T-helper 1 cell treated with Interleukin-12 subunit alpha and Interleukin-12 subunit beta and Interleukin-4 antibody, amounts not matched to agents 30 ng/mL and 1 ng/mL, for 36 hours (primary cell): ENCODE data around the gene BIK. TPM values are rescaled to one million over a fixed set of nuclear protein-coding genes. Genes with fewer than 3 reads are reported as not detected.

Source experiments
- intact Hi-C: fragments of 100-400 bp; cut with micrococcal nuclease; formaldehyde crosslinking; loops from one replicate; pipeline ENCODE4 v1.15.1; 2024
- total RNA-seq: library from RNA; stranded (reverse); gene quantifications from 2 replicates; pipeline ENCODE4 v1.2.3, GENCODE V29; 2022

Gene BIK
- 0.29 and 0.51 TPM in 2 replicates for total RNA-seq

- intact Hi-C loops: loop anchor here (1.0 to 2.0 kb wide), 3 partner anchors 21 to 253 kb away; partner anchors contain the start of genes ARFGAP3 and TTLL1
These were observed at the start of gene BIK for GRCh38 chr22:43110444-43110926. BIK (plus strand) TSS chr22:43110750; CDS start chr22:43124023, 13,273 bp downstream.

GRCh38 chr22:43066134-43066533 lies 44.4 kb upstream of the BIK start:
- intact Hi-C loops: no loop called here

- intact Hi-C loops: no loop called here
These were observed 43.6 kb upstream of the BIK start for GRCh38 chr22:43066844-43067385.

- intact Hi-C loops: no loop called here
These were observed 33.3 kb upstream of the BIK start for GRCh38 chr22:43077121-43077877.

GRCh38 chr22:43078522-43078921 lies 32.0 kb upstream of the BIK start:
- intact Hi-C loops: no loop called here

GRCh38 chr22:43079742-43080141 lies 30.8 kb upstream of the BIK start:
- intact Hi-C loops: no loop called here

- intact Hi-C loops: no loop called here
These were observed 29.9 kb upstream of the BIK start for GRCh38 chr22:43080616-43081015.

- intact Hi-C loops: no loop called here
These were observed 28.6 kb upstream of the BIK start for GRCh38 chr22:43081968-43082367.

GRCh38 chr22:43085658-43086606 lies 24.6 kb upstream of the BIK start:
- intact Hi-C loops: loop anchor here (5.0 kb wide), 1 partner anchor 424 kb away; no protein-coding TSS in a partner anchor

- intact Hi-C loops: loop anchor here (2.0 to 5.0 kb wide), 4 partner anchors 54 to 474 kb away; partner anchors contain the start of genes MCAT, POLDIP3 and TSPO
These were observed 21.9 kb upstream of the BIK start for GRCh38 chr22:43088627-43088983.

- intact Hi-C loops: loop anchor here (1.0 to 5.0 kb wide), 9 partner anchors 21 to 474 kb away; partner anchors contain the start of genes ARFGAP3, BIK, MCAT and PACSIN2
These were observed 21.4 kb upstream of the BIK start, which contains the start of gene TTLL1 for GRCh38 chr22:43088984-43089717. TTLL1 (minus strand) TSS chr22:43089391; CDS start chr22:43075586, 13,805 bp downstream.

- intact Hi-C loops: no loop called here
These were observed 20.3 kb upstream of the BIK start for GRCh38 chr22:43090130-43090789.

GRCh38 chr22:43092085-43092484 lies 18.5 kb upstream of the BIK start:
- intact Hi-C loops: no loop called here

GRCh38 chr22:43094085-43094484 lies 16.5 kb upstream of the BIK start:
- intact Hi-C loops: no loop called here

GRCh38 chr22:43094551-43094950 lies 16.0 kb upstream of the BIK start:
- intact Hi-C loops: no loop called here

- intact Hi-C loops: no loop called here
These were observed 14.1 kb upstream of the BIK start for GRCh38 chr22:43096420-43096819.

- intact Hi-C loops: no loop called here
These were observed 12.2 kb upstream of the BIK start for GRCh38 chr22:43098356-43098755.

- intact Hi-C loops: no loop called here
These were observed 11.5 kb upstream of the BIK start for GRCh38 chr22:43099095-43099494.

GRCh38 chr22:43100225-43100624 lies 10.3 kb upstream of the BIK start:
- intact Hi-C loops: no loop called here

GRCh38 chr22:43101306-43101705 lies 9.2 kb upstream of the BIK start:
- intact Hi-C loops: no loop called here
